Sigmoid colon (tissue), 7 donors: ENCODE measurements around the gene PCSK5. TPM values are rescaled to one million over a fixed set of nuclear protein-coding genes. Genes with fewer than 3 reads are reported as not detected.

Experiments used
- DNase-seq: peaks from one replicate; pipeline ENCODE4 v3.0.0-alpha.2; 2019
- H3K27ac ChIP-seq, 4 donors: fragments of 200-600 bp; sonication (generic); one replicate each; pipeline ENCODE4 v1.5.1; 2016 to 2019; ENCODE audit warnings: mild to moderate bottlenecking in 1 of 4
- H3K27me3 ChIP-seq, 3 donors: fragments of 200-600 bp; sonication (generic); one replicate each; pipeline ENCODE4 v1.5.1; 2019; ENCODE audit warnings: mild to moderate bottlenecking in 1 of 3
- H3K36me3 ChIP-seq, 4 donors: fragments of 200-600 bp; sonication (generic); one replicate each; pipeline ENCODE4 v1.5.1; 2016 to 2019
- H3K4me1 ChIP-seq, 4 donors: fragments of 200-600 bp; sonication (generic); one replicate each; pipeline ENCODE4 v1.5.1; 2017 to 2019
- H3K4me3 ChIP-seq, 4 donors: fragments of 200-600 bp; sonication (generic); one replicate each; pipeline ENCODE4 v1.5.1; 2017 to 2019; ENCODE audit warnings: mild to moderate bottlenecking in 2 of 4, moderate library complexity in 1 of 4
- H3K9me3 ChIP-seq, 4 donors: fragments of 200-600 bp in 3 of 4; sonication (generic) in 3 of 4; one replicate each; pipeline versions ENCODE4 v1.5.1 to v1.6.1; 2013 to 2019
- CTCF ChIP-seq, 4 experiments: fragments of 450-650 bp in 3 of 4; fragments of 200-600 bp in 1 of 4; IDR thresholded peaks; one replicate each; pipeline ENCODE4 v1.5.1; 2016 to 2019; ENCODE audit warnings: antibody characterized with exemption in 4 of 4, mild to moderate bottlenecking in 3 of 4, moderate library complexity in 2 of 4
- EP300 ChIP-seq, 4 donors: sonication (generic); formaldehyde crosslinking; IDR thresholded peaks; one replicate each; pipeline ENCODE4 v1.6.1; 2017; ENCODE audit warnings: antibody characterized with exemption in 4 of 4
- POLR2A ChIP-seq, 2 donors: fragments of 450-650 bp; IDR thresholded peaks; one replicate each; pipeline ENCODE4 v1.6.1; 2016; ENCODE audit warnings: antibody characterized with exemption in 2 of 2, mild to moderate bottlenecking in 2 of 2, moderate library complexity in 2 of 2
- POLR2AphosphoS5 ChIP-seq, 4 donors: sonication (generic); formaldehyde crosslinking; IDR thresholded peaks; one replicate each; pipeline ENCODE4 v1.6.1; 2017; ENCODE audit warnings: antibody characterized with exemption in 4 of 4
- WGBS, 2 donors: extraction: QIAGEN DNeasy Blood & Tissue Kit; methylation state at CpG; one replicate each; pipeline ENCODE4 v1.1.7; 2013; 5-methylcytosine and 5-hydroxymethylcytosine counted together
- intact Hi-C: fragments of 100-400 bp; cut with DNase I; formaldehyde crosslinking; loops from one replicate; pipeline ENCODE4 v1.15.1; 2023
- polyA plus RNA-seq, 3 donors: library from polyadenylated mRNA; stranded (reverse); fragments of 200-250 nt; gene quantifications; one replicate each; pipeline ENCODE4 v1.2.3, GENCODE V29; 2013
- total RNA-seq, 4 donors: library from RNA; depleted of rRNA; stranded (reverse); fragments of >200 nt; gene quantifications; one replicate each; pipeline ENCODE4 v1.1.0, GENCODE V29; 2016
- donor health status: healthy with polysubstance abuse.
- donor health status: Bipolar disorder and iron deficiency.
- donor health status: healthy.

Gene PCSK5
- total and polyA plus RNA-seq, 7 donors, result 2.4 to 23.5 (median 8.4) TPM

- no peak for DNase-seq
- Histone ChIP-seq H3K27me3 (no peaks in the 10 kb centered on the region), H3K9me3 (no peaks in the 10 kb centered on the region), H3K4me3 (no peak overlapping the region), H3K27ac (no peak overlapping the region), H3K36me3 (peaks cover 0 to 9% (median 0%) of the 10 kb centered on the region in 4 donors), H3K4me1 (peaks cover 0 to 12% (median 11%) of the 10 kb centered on the region in 4 donors)
- no peak for TF ChIP-seq CTCF (IDR thresholded peaks at IDR 0.05)
- no peak for TF ChIP-seq EP300 (IDR thresholded peaks at IDR 0.05)
- TF ChIP-seq POLR2AphosphoS5 (IDR thresholded peaks at IDR 0.05), result no peak
- no peak for TF ChIP-seq POLR2A (IDR thresholded peaks at IDR 0.05)
- intact Hi-C loops, result no loop called here
- WGBS, 2 donors, result 83 to 97% methylated on average over 2 of the region's 2 CpGs
These were observed 137.4 kb downstream of the PCSK5 start for GRCh38 chr9:76027861-76028260.

GRCh38 chr9:76032038-76032796 is 141.7 kb downstream of the PCSK5 start:
- no peaks in the 10 kb centered on the region for H3K27me3 ChIP-seq
- peaks cover 0 to under 1% (median 0%) of the 10 kb centered on the region in 4 donors for H3K36me3 ChIP-seq
- DNase-seq, result no peak
- H3K4me3 ChIP-seq, result no peak overlapping the region
- no peaks in the 10 kb centered on the region for H3K9me3 ChIP-seq
- intact Hi-C loops, result loop anchor here (10.0 kb wide), 1 partner anchor 137 kb away; the partner anchor contains the start of gene PCSK5
- WGBS, 2 donors, result 74 to 90% methylated on average over 6 of the region's 6 CpGs
- peaks cover 0 to 15% (median 12%) of the 10 kb centered on the region in 4 donors for H3K4me1 ChIP-seq
- peak overlapping the region in 2 of 4 donors; percentile 59 to 70 for H3K27ac ChIP-seq
- TF ChIP-seq POLR2AphosphoS5 (IDR thresholded peaks at IDR 0.05) (no peak), EP300 (IDR thresholded peaks at IDR 0.05) (no peak), CTCF (IDR thresholded peaks at IDR 0.05) (no peak), POLR2A (IDR thresholded peaks at IDR 0.05) (no peak)

- Histone ChIP-seq H3K4me3 (no peak overlapping the region), H3K9me3 (no peaks in the 10 kb centered on the region), H3K36me3 (no peaks in the 10 kb centered on the region), H3K4me1 (peaks cover 0 to 15% (median 12%) of the 10 kb centered on the region in 4 donors), H3K27me3 (no peaks in the 10 kb centered on the region), H3K27ac (peak overlapping the region in 2 of 4 donors; percentile 59 to 70)
- no peak for TF ChIP-seq POLR2AphosphoS5 (IDR thresholded peaks at IDR 0.05)
- no peak for TF ChIP-seq CTCF (IDR thresholded peaks at IDR 0.05)
- TF ChIP-seq EP300 (IDR thresholded peaks at IDR 0.05), result no peak
- TF ChIP-seq POLR2A (IDR thresholded peaks at IDR 0.05), result no peak
- WGBS, 2 donors, result 79 to 89% methylated on average over 6 of the region's 6 CpGs
- no peak for DNase-seq
- intact Hi-C loops, result loop anchor here (10.0 kb wide), 1 partner anchor 138 kb away; the partner anchor contains the start of gene PCSK5
These were observed 142.4 kb downstream of the PCSK5 start for GRCh38 chr9:76032797-76033373.

GRCh38 chr9:76034049-76034448 is 143.6 kb downstream of the PCSK5 start:
- DNase-seq, result no peak
- no peak for TF ChIP-seq CTCF (IDR thresholded peaks at IDR 0.05)
- TF ChIP-seq POLR2A (IDR thresholded peaks at IDR 0.05), result no peak
- TF ChIP-seq EP300 (IDR thresholded peaks at IDR 0.05), result no peak
- TF ChIP-seq POLR2AphosphoS5 (IDR thresholded peaks at IDR 0.05), result no peak
- H3K27ac ChIP-seq, result no peak overlapping the region
- H3K27me3 ChIP-seq, result no peaks in the 10 kb centered on the region
- no peaks in the 10 kb centered on the region for H3K9me3 ChIP-seq
- WGBS, 2 donors, result 88 to 93% methylated on average over 3 of the region's 3 CpGs
- H3K4me1 ChIP-seq, result peaks cover 0 to 15% (median 12%) of the 10 kb centered on the region in 4 donors
- H3K4me3 ChIP-seq, result no peak overlapping the region
- intact Hi-C loops, result loop anchor here (10.0 kb wide), 1 partner anchor 139 kb away; the partner anchor contains the start of gene PCSK5
- H3K36me3 ChIP-seq, result no peaks in the 10 kb centered on the region
